Measurements from ENCODE around the gene CLEC16A.

GRCh38 chr16:11105038-11105903 lies 160.9 kb downstream of the CLEC16A start:
- TF ChIP-seq, protein P1, sequence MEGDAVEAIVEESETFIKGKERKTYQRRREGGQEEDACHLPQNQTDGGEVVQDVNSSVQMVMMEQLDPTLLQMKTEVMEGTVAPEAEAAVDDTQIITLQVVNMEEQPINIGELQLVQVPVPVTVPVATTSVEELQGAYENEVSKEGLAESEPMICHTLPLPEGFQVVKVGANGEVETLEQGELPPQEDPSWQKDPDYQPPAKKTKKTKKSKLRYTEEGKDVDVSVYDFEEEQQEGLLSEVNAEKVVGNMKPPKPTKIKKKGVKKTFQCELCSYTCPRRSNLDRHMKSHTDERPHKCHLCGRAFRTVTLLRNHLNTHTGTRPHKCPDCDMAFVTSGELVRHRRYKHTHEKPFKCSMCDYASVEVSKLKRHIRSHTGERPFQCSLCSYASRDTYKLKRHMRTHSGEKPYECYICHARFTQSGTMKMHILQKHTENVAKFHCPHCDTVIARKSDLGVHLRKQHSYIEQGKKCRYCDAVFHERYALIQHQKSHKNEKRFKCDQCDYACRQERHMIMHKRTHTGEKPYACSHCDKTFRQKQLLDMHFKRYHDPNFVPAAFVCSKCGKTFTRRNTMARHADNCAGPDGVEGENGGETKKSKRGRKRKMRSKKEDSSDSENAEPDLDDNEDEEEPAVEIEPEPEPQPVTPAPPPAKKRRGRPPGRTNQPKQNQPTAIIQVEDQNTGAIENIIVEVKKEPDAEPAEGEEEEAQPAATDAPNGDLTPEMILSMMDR (IDR thresholded peaks at IDR 0.05 in 4 of 5, conservative IDR thresholded peaks at IDR 0.05 in 1 of 5) = peak in 1 of 5 experiments; percentile 13
- no peak for TF ChIP-seq POLR2A (IDR thresholded peaks at IDR 0.05)
